ENCODE measurements around the gene SIPA1L3.
"Not testable (repeated sequence)": the region's sequence is repeated elsewhere in the genome, so short reads cannot be mapped to it uniquely, and the experiment has no call there.

- TF ChIP-seq CTCF, POLR2A (IDR thresholded peaks at IDR 0.05): not testable (repeated sequence)
Observed at GRCh38 chr19:38030001-38030400, 123.0 kb downstream of the SIPA1L3 start.

Measured in lower leg skin (tissue), 3 donors.